Stimulated activated CD4-positive, alpha-beta T cell treated with anti-CD3 and anti-CD28 coated beads, Interleukin-4, amount 100 ng/mL, for 48 hours (primary cell): ENCODE measurements around the gene MKS1.

Experiments used
- DNase-seq, 2 donors: peaks; one replicate each; pipeline ENCODE4 v3.0.0-alpha.2; 2020; ENCODE audit warnings: low read depth in 2 of 2

MKS1 gene

GRCh38 chr17:58161566-58161965, 57.5 kb downstream of the MKS1 start:
- no peak for DNase-seq

- DNase-seq: no peak
Observed at GRCh38 chr17:58158181-58158580, 60.9 kb downstream of the MKS1 start.

GRCh38 chr17:58156839-58157803, 61.9 kb downstream of the MKS1 start:
- peak; percentile 49 to 60 for DNase-seq
